NT2/D1 (cell line): Measurements from ENCODE around the gene LONRF3.
A peak's percentile ranks its signal among the peaks of the same experiment; 100 is the strongest.

ENCODE experiments used
- DNase-seq: peaks from one replicate; pipeline ENCODE4 v3.0.0-alpha.2; 2011; ENCODE audit warnings: low read depth, low spot score
- H3K27me3 ChIP-seq: 2 replicates; pipeline ENCODE4 v1.6.0; 2011; ENCODE audit warnings: mild to moderate bottlenecking; ENCODE audit not compliant: insufficient read length, insufficient read depth
- H3K36me3 ChIP-seq: 2 replicates; pipeline ENCODE4 v1.6.1; 2011; ENCODE audit warnings: mild to moderate bottlenecking, low read length, mixed read lengths; ENCODE audit not compliant: insufficient read depth, insufficient read length
- H3K4me1 ChIP-seq: 2 replicates; pipeline ENCODE4 v1.5.1; 2011; ENCODE audit not compliant: insufficient read depth, insufficient read length
- H3K4me3 ChIP-seq: 2 replicates; pipeline ENCODE4 v1.5.1; 2011; ENCODE audit warnings: low read depth; ENCODE audit not compliant: insufficient read length
- H3K9ac ChIP-seq: 2 replicates; pipeline ENCODE4 v1.6.0; 2011; ENCODE audit warnings: low read depth; ENCODE audit not compliant: insufficient read length
- H3K9me3 ChIP-seq: 2 replicates; pipeline ENCODE4 v1.5.1; 2011; ENCODE audit warnings: mild to moderate bottlenecking, low read length; ENCODE audit not compliant: insufficient read depth
- SUZ12 ChIP-seq: IDR thresholded peaks from 2 replicates; pipeline ENCODE4 v1.6.1; 2011; ENCODE audit not compliant: insufficient read length, insufficient read depth; ENCODE audit errors: extremely low read depth
- YY1 ChIP-seq: IDR thresholded peaks from 2 replicates; pipeline ENCODE4 v1.6.1; 2011; ENCODE audit not compliant: insufficient read length, insufficient read depth
- ZNF274 ChIP-seq: IDR thresholded peaks from 2 replicates; pipeline ENCODE4 v1.6.1; 2011; ENCODE audit warnings: mild to moderate bottlenecking, low read depth, low read length

Gene LONRF3

DNA sequence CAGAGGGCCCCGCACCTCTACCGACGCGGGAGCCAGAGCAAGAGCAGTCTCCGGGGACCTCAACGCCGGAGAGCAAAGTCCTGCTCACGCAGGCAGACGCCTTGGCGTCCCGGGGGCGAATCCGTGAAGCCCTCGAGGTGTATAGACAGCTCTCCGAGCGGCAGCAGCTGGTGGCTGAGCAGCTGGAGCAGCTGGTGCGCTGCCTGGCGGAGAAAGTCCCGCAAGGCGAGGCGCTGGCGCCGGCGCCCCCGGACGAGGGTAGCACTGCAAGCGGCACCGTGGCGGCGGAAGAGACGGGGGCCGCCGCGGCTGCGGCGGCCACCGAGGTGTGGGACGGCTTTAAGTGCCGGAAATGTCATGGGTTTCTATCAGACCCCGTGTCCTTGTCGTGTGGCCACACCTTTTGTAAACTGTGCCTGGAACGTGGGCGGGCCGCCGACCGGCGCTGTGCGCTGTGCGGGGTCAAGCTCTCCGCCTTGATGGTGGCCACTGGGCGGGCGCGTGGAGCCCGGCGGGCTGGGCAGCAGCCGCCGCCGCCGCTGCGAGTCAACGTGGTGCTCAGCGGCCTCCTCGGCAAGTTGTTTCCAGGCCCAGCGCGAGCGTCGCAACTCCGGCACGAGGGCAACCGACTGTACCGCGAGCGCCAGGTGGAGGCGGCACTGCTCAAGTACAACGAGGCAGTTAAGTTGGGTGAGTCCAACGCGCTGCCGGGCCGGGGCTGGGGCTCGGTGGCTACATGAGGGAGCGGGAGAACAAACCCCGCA is 672 bp downstream of the LONRF3 start:
- H3K4me1 ChIP-seq = peaks cover 16% of the 10 kb centered on the region
- peaks cover 97% of the 10 kb centered on the region for H3K27me3 ChIP-seq
- no peaks in the 10 kb centered on the region for H3K9me3 ChIP-seq
- TF ChIP-seq YY1 (no peak), SUZ12 (no peak), ZNF274 (no peak)
- no peak for DNase-seq
- H3K36me3 ChIP-seq = no peaks in the 10 kb centered on the region
- H3K4me3 ChIP-seq = peak overlapping the region; percentile 36
- no peak overlapping the region for H3K9ac ChIP-seq

DNA sequence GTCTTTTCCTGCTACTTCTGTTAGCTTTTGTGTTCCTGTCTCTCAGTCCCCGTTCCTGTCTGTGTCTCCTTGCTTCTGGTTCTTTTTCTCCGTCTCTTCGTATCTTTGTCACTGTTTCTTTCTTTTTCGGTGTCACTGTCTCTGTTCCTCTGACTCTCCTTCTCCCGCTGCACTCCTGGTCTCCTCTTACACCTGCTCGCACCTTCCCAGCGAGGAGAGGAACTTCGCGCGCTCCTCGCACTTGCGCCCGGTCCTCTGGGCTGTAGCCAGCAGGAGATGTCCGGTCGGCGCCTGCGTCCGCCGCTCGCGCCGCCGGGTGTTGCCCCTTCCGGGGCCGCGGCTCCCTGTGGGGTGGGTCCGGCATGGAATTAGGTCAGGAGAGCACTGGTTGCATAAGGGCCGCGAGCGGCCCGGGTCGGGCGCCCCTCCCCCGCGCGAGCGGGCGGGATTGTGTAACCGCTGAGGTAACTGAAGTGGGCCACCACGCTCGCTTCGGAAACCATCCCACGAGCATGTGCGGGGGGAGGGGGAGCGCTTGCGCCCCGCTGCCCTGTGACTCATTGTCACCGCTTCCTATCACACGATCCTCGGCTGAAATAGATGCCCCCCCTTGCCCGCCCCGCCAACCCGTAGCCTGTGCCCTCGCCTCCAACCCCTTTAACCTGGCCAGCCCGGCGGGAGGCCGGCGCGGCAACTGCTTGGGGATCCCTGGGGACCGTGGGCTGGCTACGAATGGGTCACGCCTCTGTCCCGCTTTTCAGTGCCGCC is 1.6 kb downstream of the LONRF3 start:
- no peaks in the 10 kb centered on the region for H3K36me3 ChIP-seq
- no peak for TF ChIP-seq YY1
- TF ChIP-seq ZNF274 = no peak
- no peak for TF ChIP-seq SUZ12
- H3K9ac ChIP-seq = no peak overlapping the region
- peaks cover 16% of the 10 kb centered on the region for H3K4me1 ChIP-seq
- DNase-seq = no peak
- peak overlapping the region; percentile 36 for H3K4me3 ChIP-seq
- no peaks in the 10 kb centered on the region for H3K9me3 ChIP-seq
- peaks cover 97% of the 10 kb centered on the region for H3K27me3 ChIP-seq

DNA sequence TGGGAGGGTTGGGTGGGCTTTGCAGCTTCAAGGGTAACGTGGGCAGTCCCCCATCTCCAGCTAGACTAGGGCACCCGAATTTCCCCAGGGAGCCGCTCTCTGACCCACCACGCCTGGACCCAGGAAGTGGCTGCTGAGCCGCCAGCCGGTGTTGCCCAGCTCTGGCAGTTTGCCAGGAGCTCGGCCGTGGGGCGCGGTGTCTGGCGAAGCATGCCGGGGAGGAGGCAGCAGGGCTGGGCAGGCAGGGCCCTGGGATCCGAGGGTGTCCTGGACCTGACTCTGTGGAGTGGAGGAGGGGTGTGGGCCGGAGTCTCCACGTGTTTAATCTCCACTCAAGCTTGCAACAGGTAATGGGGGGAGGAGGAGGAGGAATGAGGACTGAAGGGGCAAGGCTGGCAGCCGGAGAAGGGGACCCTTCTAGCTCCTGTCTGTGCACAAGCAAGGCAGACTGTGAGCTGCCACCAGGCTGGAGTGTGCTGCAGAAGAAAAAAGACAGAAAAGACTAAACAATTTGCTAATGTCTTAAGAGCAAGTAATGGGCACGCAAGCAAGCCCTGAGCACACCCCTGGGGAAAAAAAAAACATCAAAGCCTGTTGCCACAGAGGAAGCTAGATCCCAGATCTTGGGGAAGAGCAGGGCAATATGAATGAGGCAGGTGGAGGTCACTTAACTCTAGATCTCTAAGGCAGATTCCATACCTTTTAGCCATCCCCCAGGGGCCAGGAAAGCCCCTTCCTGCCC is 2.4 kb downstream of the LONRF3 start:
- Histone ChIP-seq H3K9ac (no peak overlapping the region), H3K4me3 (peak overlapping the region; percentile 36)
- DNase-seq = no peak

DNA sequence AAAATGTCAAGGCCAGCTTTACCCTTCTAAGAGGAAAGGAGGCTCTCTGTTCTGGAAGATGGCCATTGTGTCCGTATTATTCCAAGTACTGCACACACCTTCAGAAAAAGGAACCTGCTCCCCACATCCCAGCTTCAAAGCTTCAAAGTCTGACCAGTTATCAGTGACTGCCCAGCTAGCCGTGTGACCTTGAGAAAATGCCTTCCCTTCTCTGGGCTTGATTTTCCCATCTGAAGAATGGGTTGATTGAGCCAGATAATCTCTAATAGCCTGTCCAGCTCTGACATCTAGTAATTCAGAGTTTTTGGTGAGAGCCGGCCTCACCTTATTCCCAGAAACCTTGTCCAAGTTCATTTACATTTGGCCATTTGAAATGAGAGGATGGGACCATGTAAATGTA is 3.0 kb downstream of the LONRF3 start:
- no peak for DNase-seq
- Histone ChIP-seq H3K27me3 (peaks cover 86% of the 10 kb centered on the region), H3K9ac (no peak overlapping the region), H3K36me3 (no peaks in the 10 kb centered on the region), H3K4me1 (peaks cover 16% of the 10 kb centered on the region), H3K4me3 (no peak overlapping the region), H3K9me3 (no peaks in the 10 kb centered on the region)
- TF ChIP-seq ZNF274 = no peak
- TF ChIP-seq SUZ12 = no peak
- no peak for TF ChIP-seq YY1

More for the DNA sequence above, 2.4 kb downstream of the LONRF3 start:
- Histone ChIP-seq H3K36me3 (no peaks in the 10 kb centered on the region), H3K27me3 (peaks cover 90% of the 10 kb centered on the region), H3K4me1 (peaks cover 16% of the 10 kb centered on the region), H3K9me3 (no peaks in the 10 kb centered on the region)
- TF ChIP-seq YY1 (no peak), ZNF274 (no peak), SUZ12 (no peak)

DNA sequence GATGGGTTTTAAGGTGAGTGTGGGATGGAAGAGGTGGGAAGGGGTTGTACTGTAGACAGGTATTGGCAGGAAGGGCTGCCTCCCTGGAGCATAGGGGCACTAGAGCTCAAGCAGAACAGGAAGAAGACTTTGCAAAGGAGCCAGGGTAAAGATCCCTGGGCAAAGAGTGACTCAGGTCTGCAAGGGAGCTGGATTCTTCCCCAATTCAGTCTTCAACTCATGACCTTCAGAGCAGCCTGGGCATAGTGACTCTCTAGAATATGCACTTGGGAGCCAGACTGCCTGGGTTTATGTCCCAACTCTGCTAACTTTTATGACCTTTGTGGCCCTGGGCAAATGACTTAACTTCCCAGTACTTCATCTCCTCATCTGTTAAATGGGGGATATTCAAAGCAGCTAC is 4.0 kb downstream of the LONRF3 start:
- Histone ChIP-seq H3K4me3 (no peak overlapping the region), H3K27me3 (peaks cover 76% of the 10 kb centered on the region), H3K36me3 (no peaks in the 10 kb centered on the region), H3K9ac (no peak overlapping the region), H3K9me3 (no peaks in the 10 kb centered on the region), H3K4me1 (peaks cover 16% of the 10 kb centered on the region)
- DNase-seq = no peak
- TF ChIP-seq SUZ12 (no peak), YY1 (no peak), ZNF274 (no peak)

DNA sequence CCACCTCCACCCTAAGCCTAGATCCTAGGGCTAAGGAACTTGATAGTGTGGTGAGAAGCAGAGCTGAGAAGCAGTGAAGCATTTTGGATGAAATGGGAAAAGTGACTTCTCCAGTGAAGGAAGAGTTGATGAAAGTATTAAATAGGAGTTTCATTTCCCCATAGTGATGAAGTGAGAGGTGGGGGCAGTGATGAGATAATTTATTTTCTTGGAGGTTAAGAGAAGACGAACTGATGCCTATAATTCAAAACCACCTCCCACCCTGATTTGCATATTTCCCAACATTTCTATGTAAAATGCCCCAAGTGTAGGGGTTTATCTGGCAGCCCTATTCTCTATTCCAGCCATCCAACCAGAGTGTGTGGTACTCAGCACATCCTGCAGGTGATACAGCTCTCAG is 6.3 kb downstream of the LONRF3 start:
- H3K4me1 ChIP-seq = peaks cover 6% of the 10 kb centered on the region
- no peaks in the 10 kb centered on the region for H3K9me3 ChIP-seq
- no peak overlapping the region for H3K4me3 ChIP-seq
- no peaks in the 10 kb centered on the region for H3K36me3 ChIP-seq
- peaks cover 64% of the 10 kb centered on the region for H3K27me3 ChIP-seq
- no peak for DNase-seq
- no peak overlapping the region for H3K9ac ChIP-seq
- no peak for TF ChIP-seq YY1
- TF ChIP-seq SUZ12 = no peak
- TF ChIP-seq ZNF274 = no peak
